HG03159 (cell line): ENCODE measurements around the gene ANKRD13D.

Source experiments
- ATAC-seq: cut with Tn5 transposase; IDR thresholded peaks from one replicate; pipeline ENCODE4 v1.9.1; 2021; ENCODE audit warnings: mild to moderate bottlenecking, moderate library complexity; ENCODE audit not compliant: unreplicated experiment

The ANKRD13D gene

DNA sequence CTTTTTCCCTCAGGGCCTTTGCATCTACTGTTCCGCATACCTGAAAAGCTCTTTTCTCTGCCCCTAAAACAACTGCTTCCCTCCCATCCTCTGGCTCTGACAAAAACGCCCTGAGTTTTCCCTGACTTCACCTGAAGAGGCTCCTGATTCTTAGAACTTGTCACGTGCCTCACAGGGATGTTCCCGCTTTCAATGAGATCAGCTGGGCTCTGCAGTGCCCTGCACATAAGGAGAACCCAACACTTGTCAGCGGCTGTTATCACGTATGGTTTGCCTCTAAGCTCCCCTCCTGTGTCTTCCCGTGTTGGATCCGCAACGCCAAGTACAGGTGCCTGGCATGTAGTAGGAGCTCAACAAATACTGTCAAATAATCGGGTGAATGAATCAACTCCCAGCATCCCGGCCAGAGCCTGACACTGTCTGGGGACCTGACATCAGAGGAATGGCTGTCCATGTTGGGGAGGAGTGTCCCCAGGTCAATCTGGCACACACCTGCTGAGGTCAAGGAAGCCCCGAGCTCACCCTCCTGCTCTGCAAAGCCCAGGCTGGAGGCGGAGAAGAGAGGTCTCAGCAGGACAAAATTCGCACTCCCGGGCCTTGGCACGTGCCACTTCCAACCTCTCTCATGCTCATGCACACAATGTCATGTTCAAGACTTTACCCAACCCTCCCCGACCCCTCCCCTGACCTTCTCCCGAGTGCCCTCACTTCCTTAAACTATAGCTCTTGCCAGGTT lies 27.0 kb upstream of the ANKRD13D start:
- ATAC-seq = no peak

DNA sequence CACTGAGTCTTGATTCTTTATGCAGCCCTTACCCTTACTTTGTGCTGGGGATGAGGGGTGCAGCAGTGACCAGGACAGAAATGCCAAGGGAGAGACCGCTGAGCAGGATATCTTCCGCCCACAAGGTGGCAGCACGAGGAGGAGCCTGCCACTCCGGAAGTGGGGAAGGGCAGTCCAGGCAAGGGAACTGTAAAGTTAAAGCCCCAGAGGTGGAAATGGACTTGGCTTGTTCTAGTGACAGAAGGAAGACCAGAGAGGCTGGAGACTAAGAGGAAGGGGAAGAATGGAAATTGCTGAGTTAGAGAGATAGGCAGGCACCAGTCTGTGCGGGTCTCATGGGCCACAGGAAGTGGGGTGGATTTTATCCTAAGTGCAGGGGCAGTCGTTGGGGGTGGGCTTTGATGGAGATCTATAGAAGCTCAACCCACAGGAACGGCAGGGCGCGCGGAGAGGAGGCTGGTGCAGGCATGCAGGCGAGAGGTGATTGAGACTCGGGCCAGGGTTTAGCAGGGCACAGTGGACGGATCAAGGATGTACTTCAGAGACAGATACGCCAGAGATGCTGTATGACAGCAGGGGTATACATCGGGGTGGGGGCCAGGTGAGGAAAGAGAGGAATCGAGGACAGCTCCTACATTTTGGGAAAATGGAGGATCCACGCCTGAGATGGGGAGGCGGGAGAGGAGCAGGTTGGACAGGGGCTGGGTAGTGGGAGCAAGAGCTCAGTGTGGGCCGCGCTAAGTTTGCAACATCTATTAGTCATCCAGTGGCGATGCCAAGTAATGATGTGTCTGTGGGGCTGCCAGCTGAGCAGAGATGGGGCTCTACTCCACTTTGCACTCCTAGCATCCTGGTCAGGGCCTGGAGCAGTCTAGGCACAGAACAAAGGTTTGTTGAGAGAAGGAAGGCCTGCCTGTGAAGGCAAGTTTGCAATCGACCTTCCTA lies 26.1 kb upstream of the ANKRD13D start:
- ATAC-seq = no peak

DNA sequence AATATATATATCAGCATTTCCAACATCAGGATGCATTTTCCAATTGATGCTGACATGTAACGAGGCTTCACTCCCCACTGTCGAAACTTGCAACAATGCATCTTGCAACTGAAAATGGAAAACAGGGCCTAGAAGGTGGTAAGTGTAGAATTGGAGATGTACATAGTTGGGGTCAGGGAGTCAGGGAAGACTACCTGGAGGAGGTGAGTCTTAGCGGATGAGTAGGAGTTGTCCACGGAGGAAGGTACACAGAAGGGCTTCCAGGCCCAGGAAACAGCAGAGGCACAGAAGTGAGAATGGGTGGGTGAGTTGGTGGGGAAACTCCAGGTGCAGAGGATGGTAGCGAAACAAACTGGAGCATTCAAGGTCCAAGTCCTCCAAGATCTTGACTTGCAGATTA lies 24.8 kb upstream of the ANKRD13D start:
- no peak for ATAC-seq

DNA sequence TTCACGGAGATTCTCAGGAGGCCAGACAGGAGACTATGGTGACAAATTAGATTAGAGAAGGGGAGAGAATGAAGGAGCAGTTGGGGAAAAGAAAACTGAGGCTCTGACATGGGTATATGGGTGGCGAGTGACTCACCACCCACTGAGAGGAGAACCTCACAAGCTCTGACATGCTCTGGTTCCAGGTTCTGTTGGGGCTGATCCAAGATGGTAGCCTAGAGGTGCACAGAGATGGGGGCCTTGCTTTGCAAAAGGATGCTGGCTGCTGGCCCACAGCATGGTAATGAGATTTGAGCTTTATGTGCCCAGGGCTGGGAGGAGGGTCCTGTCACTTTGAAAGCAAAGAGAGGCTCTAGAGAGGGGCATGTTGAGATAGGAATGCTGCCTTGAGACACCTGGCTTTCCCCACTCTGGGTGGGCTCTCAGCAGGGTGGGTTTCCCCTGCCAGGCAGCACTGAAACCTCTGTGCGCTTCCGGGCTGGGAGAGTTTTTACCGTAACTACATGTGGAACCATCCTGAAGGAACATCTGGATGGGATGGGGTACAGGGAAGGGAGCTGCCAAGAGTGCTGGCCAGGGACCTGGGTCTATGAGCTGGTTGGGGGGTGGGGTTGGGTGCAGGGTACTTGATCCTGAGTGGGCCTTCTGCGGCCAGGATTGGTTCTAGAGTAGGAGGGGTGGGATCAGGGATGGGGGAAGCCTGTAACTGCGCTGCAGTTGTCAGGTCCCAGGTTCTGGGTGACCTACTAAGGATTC lies 24.0 kb upstream of the ANKRD13D start:
- ATAC-seq = no peak

DNA sequence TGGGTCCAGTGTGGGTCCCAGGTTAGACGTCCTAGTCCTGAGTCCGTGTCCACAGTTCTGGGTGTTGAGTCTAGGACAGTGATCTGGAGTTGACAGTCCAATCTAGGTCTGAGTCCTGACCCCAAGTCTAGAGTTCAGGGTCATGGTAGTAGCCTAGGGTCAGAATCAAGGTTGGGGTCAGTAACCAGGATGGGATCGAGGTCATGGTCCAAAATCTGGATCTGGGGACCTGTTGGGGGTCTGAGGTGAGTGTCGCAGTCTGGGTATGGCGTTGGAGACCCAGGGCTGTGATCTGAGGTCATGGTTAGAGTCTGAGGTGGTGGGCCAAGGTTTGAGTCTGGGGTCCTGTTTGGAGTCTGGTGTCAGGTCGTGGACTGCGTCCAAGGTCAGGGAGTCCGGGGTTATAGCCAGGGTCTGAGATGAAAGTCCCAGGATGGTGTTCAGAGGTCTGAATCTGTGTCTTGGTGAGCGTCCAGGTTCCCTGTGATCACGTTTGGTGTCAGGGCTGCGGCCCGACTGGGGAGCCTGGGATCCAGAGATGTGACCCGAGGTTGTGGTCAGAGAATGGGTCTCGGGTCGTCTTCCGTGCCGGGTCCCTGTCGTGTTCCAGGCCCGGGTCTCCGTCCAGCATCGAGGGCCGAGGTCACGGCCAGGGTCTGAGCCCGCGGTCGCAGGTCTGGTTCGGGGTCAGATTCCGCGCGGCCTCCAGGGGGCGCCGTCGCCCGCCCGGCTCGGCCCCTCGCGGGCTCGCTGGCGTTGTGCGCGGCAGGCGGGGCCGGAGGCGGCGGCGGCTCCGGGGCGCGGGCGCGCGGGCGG lies 23.3 kb upstream of the ANKRD13D start:
- ATAC-seq = peak; percentile 46

- ATAC-seq = peak; percentile 11
Measured at GRCh38 chr11:67266449-67267187, 22.5 kb upstream of the ANKRD13D start, which contains the start of gene GRK2. GRK2 (plus strand) TSS chr11:67266473; CDS start chr11:67266700, 227 bp downstream.

GRCh38 chr11:67267188-67268080 lies 21.7 kb upstream of the ANKRD13D start:
- ATAC-seq = no peak

- peak; percentile 41 for ATAC-seq
Measured at GRCh38 chr11:67268081-67268961, 20.8 kb upstream of the ANKRD13D start.

DNA sequence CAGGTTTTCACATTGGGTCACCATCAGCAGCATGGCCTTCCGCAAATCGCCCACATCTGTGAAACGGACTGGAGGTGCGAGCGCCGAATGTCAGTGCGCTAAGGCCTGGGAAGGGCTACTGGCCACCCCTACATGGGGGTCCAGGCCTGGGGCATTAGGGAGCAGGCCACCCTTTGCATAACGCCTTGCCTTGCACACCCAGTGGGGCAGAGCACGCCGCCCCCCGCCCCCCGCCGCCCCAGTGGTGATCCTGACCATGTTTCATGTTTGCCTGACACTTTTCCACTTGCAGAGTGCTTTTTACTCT lies 20.2 kb upstream of the ANKRD13D start:
- ATAC-seq = no peak

GRCh38 chr11:67269401-67270255 lies 19.5 kb upstream of the ANKRD13D start:
- no peak for ATAC-seq

DNA sequence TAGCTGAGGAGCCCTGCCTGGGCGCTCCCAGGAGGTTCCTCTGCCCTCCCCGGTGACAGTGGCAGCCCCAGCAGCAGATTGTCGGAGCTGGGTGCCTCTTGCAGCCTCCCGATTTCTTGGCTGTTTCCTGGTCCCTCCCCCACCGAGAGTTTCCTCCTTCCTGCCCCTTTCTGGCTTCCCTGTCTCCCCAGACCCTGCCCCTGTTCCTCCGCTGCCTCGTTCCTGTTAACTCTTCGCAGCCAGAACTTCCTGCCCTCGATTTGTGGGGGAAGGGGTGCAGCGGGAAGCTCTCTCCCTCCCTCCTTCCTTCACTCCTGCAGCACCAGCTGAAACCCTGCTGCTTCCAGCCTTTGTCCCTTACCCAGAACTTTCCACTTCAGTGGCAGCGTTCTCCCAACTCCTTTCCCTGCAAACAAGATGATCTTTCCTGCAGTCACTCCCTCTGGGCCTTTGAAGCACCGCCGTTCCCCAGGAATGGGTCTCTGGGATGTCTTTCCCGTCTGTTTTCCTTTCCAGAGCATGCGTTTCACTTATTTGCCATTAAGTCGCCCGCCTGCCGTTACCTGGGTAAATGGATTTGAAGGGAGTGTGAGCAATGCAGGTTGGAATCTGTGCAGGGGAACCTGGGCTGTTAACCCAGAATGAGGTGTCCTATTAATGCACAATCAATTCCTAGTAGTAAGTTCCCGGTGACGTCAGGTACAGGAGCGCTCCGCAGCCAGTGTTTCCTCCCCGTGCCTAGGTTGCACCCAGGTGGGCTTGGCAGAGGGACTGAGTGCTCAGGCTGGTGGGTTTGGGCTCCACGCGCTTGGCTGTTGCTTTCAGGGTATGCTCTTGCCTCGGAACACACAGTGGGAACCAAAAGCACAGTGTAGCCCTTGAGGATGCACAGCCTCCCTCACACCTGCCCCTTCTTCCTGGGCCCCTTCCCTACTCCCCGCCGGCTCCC lies 18.6 kb upstream of the ANKRD13D start:
- no peak for ATAC-seq

DNA sequence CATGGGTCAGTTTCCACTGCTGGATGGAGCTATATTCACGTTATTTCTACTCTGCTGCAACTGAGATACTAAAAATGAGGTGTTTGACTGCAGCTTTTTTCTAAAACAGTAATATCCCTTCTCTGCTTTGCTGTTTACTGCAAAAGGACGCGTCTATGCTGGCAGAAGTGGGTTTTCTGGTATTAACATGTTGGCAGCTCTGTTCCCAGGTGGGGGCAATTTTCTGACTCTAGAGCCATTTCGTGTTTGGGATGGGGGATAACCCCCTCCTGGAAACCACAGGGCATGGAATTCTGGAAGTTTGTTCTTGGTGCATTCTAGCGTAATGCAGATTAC lies 17.9 kb upstream of the ANKRD13D start:
- no peak for ATAC-seq

- no peak for ATAC-seq
Measured at GRCh38 chr11:67271541-67272284, 17.4 kb upstream of the ANKRD13D start.

GRCh38 chr11:67272327-67273259 lies 16.5 kb upstream of the ANKRD13D start:
- ATAC-seq = no peak
